ENCODE measurements around the gene TMEM167A.

GRCh38 chr5:83107692-83108420 lies 30.7 kb upstream of the TMEM167A start:
- TF ChIP-seq JUND (IDR thresholded peaks at IDR 0.05; ENCODE audit: low read length), result no peak
- no peak for TF ChIP-seq TAF1 (IDR thresholded peaks at IDR 0.05; ENCODE audit: low read depth, low read length)
- TF ChIP-seq GABPA (IDR thresholded peaks at IDR 0.05; ENCODE audit: borderline replicate concordance, insufficient read depth, low read length), result no peak
- no peak for TF ChIP-seq RFX5 (IDR thresholded peaks at IDR 0.05; ENCODE audit: borderline replicate concordance, low read depth, low read length)
- TF ChIP-seq EP300 (IDR thresholded peaks at IDR 0.05; ENCODE audit: borderline replicate concordance in 1 of 2, low read depth in 2 of 2, low read length in 2 of 2), result no peak
- TF ChIP-seq CTCF (IDR thresholded peaks at IDR 0.05; ENCODE audit: control extremely low read depth in 1 of 3, insufficient read depth in 1 of 3, low read depth in 1 of 3, low read length in 3 of 3), result no peak
- no peak for TF ChIP-seq CBX8 (IDR thresholded peaks at IDR 0.05; ENCODE audit: borderline replicate concordance, low read depth, low read length)

Measured in H1 (cell line).